Measurements from ENCODE around the gene CENPC. TPM values are rescaled to one million over a fixed set of nuclear protein-coding genes. Genes with fewer than 3 reads are reported as not detected.

The CENPC gene
- total and polyA plus RNA-seq, 2 experiments from 2014 or later: 21.6 to 24.5 TPM

DNA sequence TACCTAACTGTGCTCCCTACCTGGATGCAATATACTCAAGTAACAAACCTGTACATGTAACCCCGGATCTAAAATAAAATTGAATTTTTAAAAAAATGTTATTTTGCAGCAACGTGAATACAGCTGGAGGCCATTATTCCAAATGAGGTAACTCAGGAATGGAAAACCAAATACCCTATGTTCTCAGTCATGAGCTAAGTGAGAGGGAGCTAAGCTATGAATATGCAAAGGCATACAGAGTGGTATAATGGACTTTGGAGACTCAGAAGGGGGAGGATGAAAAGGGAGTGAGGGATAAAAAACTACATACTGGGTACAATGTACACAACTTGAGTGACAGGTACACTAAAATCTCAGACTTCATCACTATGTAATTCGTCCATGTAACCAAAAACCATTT is 78.6 kb downstream of the CENPC start:
- H3K27me3 Mint-ChIP-seq (ENCODE audit: insufficient read depth, low read depth, poor library complexity): peaks cover 2% of the 10 kb centered on the region
- H3K36me3 Mint-ChIP-seq (ENCODE audit: low read depth): no peaks in the 10 kb centered on the region
- DNase-seq (ENCODE audit: low spot score) (no peak), ATAC-seq (no peak)
- H3K27ac Mint-ChIP-seq: no peak overlapping the region
- Histone ChIP-seq H4K20me1 (replicated peaks; ENCODE audit: insufficient read depth) (peaks cover 3% of the 10 kb centered on the region; the same call in 1 of the 2 replicates), H3K4me1 (ENCODE audit: insufficient read depth) (peaks cover 10% of the 10 kb centered on the region), H3K79me2 (replicated peaks; ENCODE audit: insufficient read depth) (no peaks in the 10 kb centered on the region), H3F3A (replicated peaks; ENCODE audit: low read depth) (no peaks in the 10 kb centered on the region), H3K4me2 (no peak overlapping the region), H3K4me3 (no peak overlapping the region), H3K27ac (ENCODE audit: low read depth) (no peak overlapping the region), H3K27me3 (ENCODE audit: insufficient read depth) (no peaks in the 10 kb centered on the region), H2AFZ (no peak overlapping the region), H3K36me3 (ENCODE audit: insufficient read depth) (no peaks in the 10 kb centered on the region), H3K9me2 (ENCODE audit: insufficient read depth) (no peaks in the 10 kb centered on the region)
- no peak for TF ChIP-seq ZNF114 (CRISPR knock-in tag; IDR thresholded peaks at IDR 0.05)
- TF ChIP-seq, protein P1, sequence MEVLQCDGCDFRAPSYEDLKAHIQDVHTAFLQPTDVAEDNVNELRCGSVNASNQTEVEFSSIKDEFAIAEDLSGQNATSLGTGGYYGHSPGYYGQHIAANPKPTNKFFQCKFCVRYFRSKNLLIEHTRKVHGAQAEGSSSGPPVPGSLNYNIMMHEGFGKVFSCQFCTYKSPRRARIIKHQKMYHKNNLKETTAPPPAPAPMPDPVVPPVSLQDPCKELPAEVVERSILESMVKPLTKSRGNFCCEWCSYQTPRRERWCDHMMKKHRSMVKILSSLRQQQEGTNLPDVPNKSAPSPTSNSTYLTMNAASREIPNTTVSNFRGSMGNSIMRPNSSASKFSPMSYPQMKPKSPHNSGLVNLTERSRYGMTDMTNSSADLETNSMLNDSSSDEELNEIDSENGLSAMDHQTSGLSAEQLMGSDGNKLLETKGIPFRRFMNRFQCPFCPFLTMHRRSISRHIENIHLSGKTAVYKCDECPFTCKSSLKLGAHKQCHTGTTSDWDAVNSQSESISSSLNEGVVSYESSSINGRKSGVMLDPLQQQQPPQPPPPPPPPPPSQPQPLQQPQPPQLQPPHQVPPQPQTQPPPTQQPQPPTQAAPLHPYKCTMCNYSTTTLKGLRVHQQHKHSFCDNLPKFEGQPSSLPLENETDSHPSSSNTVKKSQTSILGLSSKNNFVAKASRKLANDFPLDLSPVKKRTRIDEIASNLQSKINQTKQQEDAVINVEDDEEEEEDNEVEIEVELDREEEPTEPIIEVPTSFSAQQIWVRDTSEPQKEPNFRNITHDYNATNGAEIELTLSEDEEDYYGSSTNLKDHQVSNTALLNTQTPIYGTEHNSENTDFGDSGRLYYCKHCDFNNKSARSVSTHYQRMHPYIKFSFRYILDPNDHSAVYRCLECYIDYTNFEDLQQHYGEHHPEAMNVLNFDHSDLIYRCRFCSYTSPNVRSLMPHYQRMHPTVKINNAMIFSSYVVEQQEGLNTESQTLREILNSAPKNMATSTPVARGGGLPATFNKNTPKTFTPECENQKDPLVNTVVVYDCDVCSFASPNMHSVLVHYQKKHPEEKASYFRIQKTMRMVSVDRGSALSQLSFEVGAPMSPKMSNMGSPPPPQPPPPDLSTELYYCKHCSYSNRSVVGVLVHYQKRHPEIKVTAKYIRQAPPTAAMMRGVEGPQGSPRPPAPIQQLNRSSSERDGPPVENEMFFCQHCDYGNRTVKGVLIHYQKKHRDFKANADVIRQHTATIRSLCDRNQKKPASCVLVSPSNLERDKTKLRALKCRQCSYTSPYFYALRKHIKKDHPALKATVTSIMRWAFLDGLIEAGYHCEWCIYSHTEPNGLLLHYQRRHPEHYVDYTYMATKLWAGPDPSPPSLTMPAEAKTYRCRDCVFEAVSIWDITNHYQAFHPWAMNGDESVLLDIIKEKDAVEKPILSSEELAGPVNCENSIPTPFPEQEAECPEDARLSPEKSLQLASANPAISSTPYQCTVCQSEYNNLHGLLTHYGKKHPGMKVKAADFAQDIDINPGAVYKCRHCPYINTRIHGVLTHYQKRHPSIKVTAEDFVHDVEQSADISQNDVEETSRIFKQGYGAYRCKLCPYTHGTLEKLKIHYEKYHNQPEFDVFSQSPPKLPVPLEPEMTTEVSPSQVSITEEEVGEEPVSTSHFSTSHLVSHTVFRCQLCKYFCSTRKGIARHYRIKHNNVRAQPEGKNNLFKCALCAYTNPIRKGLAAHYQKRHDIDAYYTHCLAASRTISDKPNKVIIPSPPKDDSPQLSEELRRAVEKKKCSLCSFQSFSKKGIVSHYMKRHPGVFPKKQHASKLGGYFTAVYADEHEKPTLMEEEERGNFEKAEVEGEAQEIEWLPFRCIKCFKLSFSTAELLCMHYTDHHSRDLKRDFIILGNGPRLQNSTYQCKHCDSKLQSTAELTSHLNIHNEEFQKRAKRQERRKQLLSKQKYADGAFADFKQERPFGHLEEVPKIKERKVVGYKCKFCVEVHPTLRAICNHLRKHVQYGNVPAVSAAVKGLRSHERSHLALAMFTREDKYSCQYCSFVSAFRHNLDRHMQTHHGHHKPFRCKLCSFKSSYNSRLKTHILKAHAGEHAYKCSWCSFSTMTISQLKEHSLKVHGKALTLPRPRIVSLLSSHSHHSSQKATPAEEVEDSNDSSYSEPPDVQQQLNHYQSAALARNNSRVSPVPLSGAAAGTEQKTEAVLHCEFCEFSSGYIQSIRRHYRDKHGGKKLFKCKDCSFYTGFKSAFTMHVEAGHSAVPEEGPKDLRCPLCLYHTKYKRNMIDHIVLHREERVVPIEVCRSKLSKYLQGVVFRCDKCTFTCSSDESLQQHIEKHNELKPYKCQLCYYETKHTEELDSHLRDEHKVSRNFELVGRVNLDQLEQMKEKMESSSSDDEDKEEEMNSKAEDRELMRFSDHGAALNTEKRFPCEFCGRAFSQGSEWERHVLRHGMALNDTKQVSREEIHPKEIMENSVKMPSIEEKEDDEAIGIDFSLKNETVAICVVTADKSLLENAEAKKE (CRISPR knock-in tag; IDR thresholded peaks at IDR 0.05): no peak
- TF ChIP-seq JUNB (IDR thresholded peaks at IDR 0.05; ENCODE audit: unreplicated experiment): no peak
- TF ChIP-seq, protein P2, sequence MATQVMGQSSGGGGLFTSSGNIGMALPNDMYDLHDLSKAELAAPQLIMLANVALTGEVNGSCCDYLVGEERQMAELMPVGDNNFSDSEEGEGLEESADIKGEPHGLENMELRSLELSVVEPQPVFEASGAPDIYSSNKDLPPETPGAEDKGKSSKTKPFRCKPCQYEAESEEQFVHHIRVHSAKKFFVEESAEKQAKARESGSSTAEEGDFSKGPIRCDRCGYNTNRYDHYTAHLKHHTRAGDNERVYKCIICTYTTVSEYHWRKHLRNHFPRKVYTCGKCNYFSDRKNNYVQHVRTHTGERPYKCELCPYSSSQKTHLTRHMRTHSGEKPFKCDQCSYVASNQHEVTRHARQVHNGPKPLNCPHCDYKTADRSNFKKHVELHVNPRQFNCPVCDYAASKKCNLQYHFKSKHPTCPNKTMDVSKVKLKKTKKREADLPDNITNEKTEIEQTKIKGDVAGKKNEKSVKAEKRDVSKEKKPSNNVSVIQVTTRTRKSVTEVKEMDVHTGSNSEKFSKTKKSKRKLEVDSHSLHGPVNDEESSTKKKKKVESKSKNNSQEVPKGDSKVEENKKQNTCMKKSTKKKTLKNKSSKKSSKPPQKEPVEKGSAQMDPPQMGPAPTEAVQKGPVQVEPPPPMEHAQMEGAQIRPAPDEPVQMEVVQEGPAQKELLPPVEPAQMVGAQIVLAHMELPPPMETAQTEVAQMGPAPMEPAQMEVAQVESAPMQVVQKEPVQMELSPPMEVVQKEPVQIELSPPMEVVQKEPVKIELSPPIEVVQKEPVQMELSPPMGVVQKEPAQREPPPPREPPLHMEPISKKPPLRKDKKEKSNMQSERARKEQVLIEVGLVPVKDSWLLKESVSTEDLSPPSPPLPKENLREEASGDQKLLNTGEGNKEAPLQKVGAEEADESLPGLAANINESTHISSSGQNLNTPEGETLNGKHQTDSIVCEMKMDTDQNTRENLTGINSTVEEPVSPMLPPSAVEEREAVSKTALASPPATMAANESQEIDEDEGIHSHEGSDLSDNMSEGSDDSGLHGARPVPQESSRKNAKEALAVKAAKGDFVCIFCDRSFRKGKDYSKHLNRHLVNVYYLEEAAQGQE (IDR thresholded peaks at IDR 0.05; ENCODE audit: unreplicated experiment): no peak
- TF ChIP-seq, protein P3, sequence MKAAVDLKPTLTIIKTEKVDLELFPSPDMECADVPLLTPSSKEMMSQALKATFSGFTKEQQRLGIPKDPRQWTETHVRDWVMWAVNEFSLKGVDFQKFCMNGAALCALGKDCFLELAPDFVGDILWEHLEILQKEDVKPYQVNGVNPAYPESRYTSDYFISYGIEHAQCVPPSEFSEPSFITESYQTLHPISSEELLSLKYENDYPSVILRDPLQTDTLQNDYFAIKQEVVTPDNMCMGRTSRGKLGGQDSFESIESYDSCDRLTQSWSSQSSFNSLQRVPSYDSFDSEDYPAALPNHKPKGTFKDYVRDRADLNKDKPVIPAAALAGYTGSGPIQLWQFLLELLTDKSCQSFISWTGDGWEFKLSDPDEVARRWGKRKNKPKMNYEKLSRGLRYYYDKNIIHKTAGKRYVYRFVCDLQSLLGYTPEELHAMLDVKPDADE (IDR thresholded peaks at IDR 0.05): no peak
- no peak overlapping the region for H3K4me3 Mint-ChIP-seq
- H3K4me1 Mint-ChIP-seq: peaks cover 17% of the 10 kb centered on the region; the same call in 2 of the 3 replicates
- H3K9me3 Mint-ChIP-seq: no peaks in the 10 kb centered on the region
